ENCODE results near the gene FBXW4.

The FBXW4 gene

DNA sequence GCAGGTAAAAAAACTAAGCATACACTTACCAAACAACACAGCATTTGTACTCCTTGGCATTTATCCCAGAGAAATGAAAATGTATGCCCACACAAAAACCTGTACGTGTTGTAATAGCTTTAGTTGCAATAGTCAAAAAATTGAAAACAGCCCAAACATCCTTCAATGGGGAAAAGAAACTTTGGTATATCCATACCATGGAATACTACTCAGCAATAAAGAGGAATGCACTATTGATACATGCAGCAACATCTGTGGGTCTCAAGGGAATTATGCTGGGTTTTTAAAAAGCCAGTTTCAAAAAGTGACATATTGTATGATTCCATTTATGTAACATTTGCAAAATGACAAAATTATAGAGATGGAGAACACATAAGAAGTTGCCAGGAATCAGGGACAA is 71.4 kb downstream of the FBXW4 start:
- no peak overlapping the region for H3K23ac ChIP-seq (ENCODE audit: low read depth, low read length, poor library complexity)
- H3K9ac ChIP-seq (ENCODE audit: low read depth, low read length, poor library complexity): no peak overlapping the region
- no peak overlapping the region for H3K27ac ChIP-seq (replicated peaks; ENCODE audit: low read length)
- H2BK12ac ChIP-seq (ENCODE audit: low read length): no peak overlapping the region
- H3K79me1 ChIP-seq (ENCODE audit: low read depth, low read length): no peaks in the 10 kb centered on the region
- H2BK15ac ChIP-seq (ENCODE audit: low read length): no peak overlapping the region
- no peak overlapping the region for H3K18ac ChIP-seq (ENCODE audit: low read length)
- H3K4ac ChIP-seq (ENCODE audit: low read length): no peak overlapping the region
- H3K14ac ChIP-seq (ENCODE audit: low read length): no peak overlapping the region
- H4K8ac ChIP-seq (ENCODE audit: low read depth, low read length): no peak overlapping the region
- no peak overlapping the region for H2BK120ac ChIP-seq (ENCODE audit: low read depth, low read length)
- WGBS, 2 donors (ENCODE audit: extremely low coverage in 2 of 2, insufficient read length in 2 of 2, insufficient replicate concordance in 1 of 2): no CpG with 5 or more reads among the region's 1 CpG
- H4K91ac ChIP-seq (ENCODE audit: low read depth, low read length, poor library complexity): no peak overlapping the region
- H2AK5ac ChIP-seq (ENCODE audit: low read depth, low read length): no peak overlapping the region
- peaks cover 0 to 58% (median 0%) of the 10 kb centered on the region in 3 experiments for H3K27me3 ChIP-seq (ENCODE audit: control insufficient read depth in 3 of 3, insufficient read depth in 3 of 3, low read depth in 1 of 3, low read length in 3 of 3)
- no peak overlapping the region for H2AFZ ChIP-seq (ENCODE audit: low read length)
- no peak overlapping the region for H3K4me2 ChIP-seq (ENCODE audit: insufficient read depth, low read length, poor library complexity, severe bottlenecking)
- no peaks in the 10 kb centered on the region for H3K9me3 ChIP-seq (replicated peaks in 1 of 2; ENCODE audit: control insufficient read depth in 2 of 2, insufficient read depth in 1 of 2, low read depth in 1 of 2, low read length in 2 of 2)
- H3K4me1 ChIP-seq (ENCODE audit: control insufficient read depth in 2 of 2, insufficient read depth in 1 of 2, low read depth in 1 of 2, low read length in 2 of 2): peaks cover 0 to 19% of the 10 kb centered on the region in 2 donors
- H3K4me3 ChIP-seq (ENCODE audit: low read length in 2 of 2): no peak overlapping the region
- H3K36me3 ChIP-seq (replicated peaks in 1 of 2; ENCODE audit: control insufficient read depth in 2 of 2, insufficient read depth in 2 of 2, low read length in 2 of 2): peaks cover 0 to 3% of the 10 kb centered on the region in 2 donors
- no peak overlapping the region for H2BK5ac ChIP-seq (ENCODE audit: low read length)
- no peak for DNase-seq (ENCODE audit: low spot score)

- Histone ChIP-seq H4K8ac (ENCODE audit: low read depth, low read length) (no peak overlapping the region), H3K4ac (ENCODE audit: low read length) (no peak overlapping the region), H3K4me2 (ENCODE audit: insufficient read depth, low read length, poor library complexity, severe bottlenecking) (no peak overlapping the region), H3K79me1 (ENCODE audit: low read depth, low read length) (no peaks in the 10 kb centered on the region), H3K4me3 (ENCODE audit: low read length in 2 of 2) (no peak overlapping the region), H2BK120ac (ENCODE audit: low read depth, low read length) (peak overlapping the region; percentile 29), H3K23ac (ENCODE audit: low read depth, low read length, poor library complexity) (no peak overlapping the region), H3K9ac (ENCODE audit: low read depth, low read length, poor library complexity) (no peak overlapping the region), H3K14ac (ENCODE audit: low read length) (no peak overlapping the region), H3K9me3 (replicated peaks in 1 of 2; ENCODE audit: control insufficient read depth in 2 of 2, insufficient read depth in 1 of 2, low read depth in 1 of 2, low read length in 2 of 2) (no peaks in the 10 kb centered on the region), H4K91ac (ENCODE audit: low read depth, low read length, poor library complexity) (no peak overlapping the region), H3K4me1 (ENCODE audit: control insufficient read depth in 2 of 2, insufficient read depth in 1 of 2, low read depth in 1 of 2, low read length in 2 of 2) (peaks cover 3 to 38% of the 10 kb centered on the region in 2 donors), H2BK5ac (ENCODE audit: low read length) (no peak overlapping the region), H2BK12ac (ENCODE audit: low read length) (no peak overlapping the region), H2AK5ac (ENCODE audit: low read depth, low read length) (peak overlapping the region; percentile 82), H2BK15ac (ENCODE audit: low read length) (no peak overlapping the region), H3K18ac (ENCODE audit: low read length) (peak overlapping the region; percentile 91), H3K27me3 (ENCODE audit: control insufficient read depth in 3 of 3, insufficient read depth in 3 of 3, low read depth in 1 of 3, low read length in 3 of 3) (peaks cover 0 to 66% (median 0%) of the 10 kb centered on the region in 3 experiments), H3K27ac (replicated peaks; ENCODE audit: low read length) (peak overlapping the region; percentile 65), H2AFZ (ENCODE audit: low read length) (no peak overlapping the region), H3K36me3 (replicated peaks in 1 of 2; ENCODE audit: control insufficient read depth in 2 of 2, insufficient read depth in 2 of 2, low read length in 2 of 2) (peaks cover 0 to 3% of the 10 kb centered on the region in 2 donors)
- no peak for DNase-seq (ENCODE audit: low spot score)
- whole genome bisulfite sequencing, 2 donors (ENCODE audit: extremely low coverage in 2 of 2, insufficient read length in 2 of 2, insufficient replicate concordance in 1 of 2): no CpG with 5 or more reads among the region's 6 CpGs
These were observed 75.0 kb downstream of the FBXW4 start for GRCh38 chr10:101619983-101620382.

DNA sequence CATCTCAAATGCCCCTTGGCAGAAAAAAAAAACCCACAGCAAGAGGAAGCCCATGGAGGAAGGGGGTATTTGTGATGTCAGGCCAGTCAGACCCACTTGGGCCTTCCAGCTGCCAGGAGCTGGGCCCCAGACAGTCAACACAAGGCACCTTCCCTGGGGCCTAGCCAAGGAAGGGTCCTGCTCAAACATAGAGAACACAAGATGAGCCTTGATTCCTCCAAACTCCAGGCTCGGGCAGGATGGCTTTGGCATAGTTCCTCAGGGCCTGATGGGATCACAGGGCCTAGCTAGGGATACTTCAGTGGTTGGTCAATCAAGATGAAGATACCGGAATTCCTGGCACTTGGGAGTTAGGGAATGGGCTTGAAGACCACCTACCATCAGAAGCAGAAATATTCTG is 76.1 kb downstream of the FBXW4 start:
- H3K79me1 ChIP-seq (ENCODE audit: low read depth, low read length): no peaks in the 10 kb centered on the region
- peak overlapping the region; percentile 67 for H2BK5ac ChIP-seq (ENCODE audit: low read length)
- DNase-seq (ENCODE audit: low spot score): no peak
- H3K4me2 ChIP-seq (ENCODE audit: insufficient read depth, low read length, poor library complexity, severe bottlenecking): no peak overlapping the region
- H4K8ac ChIP-seq (ENCODE audit: low read depth, low read length): no peak overlapping the region
- H2BK120ac ChIP-seq (ENCODE audit: low read depth, low read length): no peak overlapping the region
- H3K27me3 ChIP-seq (ENCODE audit: control insufficient read depth in 3 of 3, insufficient read depth in 3 of 3, low read depth in 1 of 3, low read length in 3 of 3): peaks cover 0 to 66% (median 0%) of the 10 kb centered on the region in 3 experiments
- H2BK12ac ChIP-seq (ENCODE audit: low read length): peak overlapping the region; percentile 25
- H3K14ac ChIP-seq (ENCODE audit: low read length): no peak overlapping the region
- no CpG with 5 or more reads among the region's 2 CpGs for WGBS, 2 donors (ENCODE audit: extremely low coverage in 2 of 2, insufficient read length in 2 of 2, insufficient replicate concordance in 1 of 2)
- H3K4ac ChIP-seq (ENCODE audit: low read length): peak overlapping the region; percentile 10
- H3K4me1 ChIP-seq (ENCODE audit: control insufficient read depth in 2 of 2, insufficient read depth in 1 of 2, low read depth in 1 of 2, low read length in 2 of 2): peaks cover 7 to 41% of the 10 kb centered on the region in 2 donors
- H3K9ac ChIP-seq (ENCODE audit: low read depth, low read length, poor library complexity): no peak overlapping the region
- no peak overlapping the region for H3K4me3 ChIP-seq (ENCODE audit: low read length in 2 of 2)
- H3K9me3 ChIP-seq (replicated peaks in 1 of 2; ENCODE audit: control insufficient read depth in 2 of 2, insufficient read depth in 1 of 2, low read depth in 1 of 2, low read length in 2 of 2): no peaks in the 10 kb centered on the region
- H3K36me3 ChIP-seq (replicated peaks in 1 of 2; ENCODE audit: control insufficient read depth in 2 of 2, insufficient read depth in 2 of 2, low read length in 2 of 2): peaks cover 0 to 2% of the 10 kb centered on the region in 2 donors
- peak overlapping the region; percentile 62 for H3K18ac ChIP-seq (ENCODE audit: low read length)
- peak overlapping the region; percentile 79 for H2BK15ac ChIP-seq (ENCODE audit: low read length)
- no peak overlapping the region for H4K91ac ChIP-seq (ENCODE audit: low read depth, low read length, poor library complexity)
- peak overlapping the region; percentile 17 for H3K23ac ChIP-seq (ENCODE audit: low read depth, low read length, poor library complexity)
- H2AK5ac ChIP-seq (ENCODE audit: low read depth, low read length): peak overlapping the region; percentile 96
- H3K27ac ChIP-seq (replicated peaks; ENCODE audit: low read length): no peak overlapping the region
- no peak overlapping the region for H2AFZ ChIP-seq (ENCODE audit: low read length)

DNA sequence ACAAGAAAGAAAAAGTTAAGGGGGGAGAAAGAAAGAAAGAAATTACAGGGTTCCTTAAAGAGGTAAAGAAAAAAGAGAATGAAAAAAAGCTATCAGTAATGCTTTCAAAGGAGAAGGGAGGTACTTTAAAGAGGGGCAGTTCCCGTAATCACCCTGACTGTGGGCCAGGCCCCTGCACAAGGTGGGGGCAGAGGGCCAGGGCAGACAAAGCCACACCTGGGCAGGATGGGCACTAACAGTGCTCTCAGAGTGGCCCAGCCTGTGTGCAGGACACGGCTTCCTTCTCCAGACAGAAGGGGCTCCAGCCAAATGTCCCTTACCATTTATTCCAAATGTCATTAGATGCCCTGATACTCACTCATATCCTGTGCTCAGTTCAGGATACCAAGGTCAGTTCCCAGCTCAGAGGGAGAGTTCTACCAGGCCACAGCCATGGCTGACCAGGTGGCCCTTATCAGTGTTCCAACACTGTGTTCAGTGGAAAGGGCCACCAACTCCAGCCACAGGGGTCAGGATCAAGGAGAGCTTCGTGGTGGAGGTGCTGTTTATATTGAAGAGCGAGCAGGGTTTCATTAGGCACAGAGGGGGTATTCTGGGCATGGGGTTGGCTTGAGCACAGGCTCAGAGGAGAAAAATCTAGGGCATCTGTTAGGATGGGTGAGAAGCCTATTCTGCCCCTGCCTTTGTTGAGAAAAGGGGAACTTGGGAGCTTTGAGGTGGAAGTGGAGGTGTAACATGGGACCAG is 77.0 kb downstream of the FBXW4 start:
- Histone ChIP-seq H3K4me1 (ENCODE audit: control insufficient read depth in 2 of 2, insufficient read depth in 1 of 2, low read depth in 1 of 2, low read length in 2 of 2) (peaks cover 7 to 46% of the 10 kb centered on the region in 2 donors), H3K4me3 (ENCODE audit: low read length in 2 of 2) (no peak overlapping the region), H3K9me3 (replicated peaks in 1 of 2; ENCODE audit: control insufficient read depth in 2 of 2, insufficient read depth in 1 of 2, low read depth in 1 of 2, low read length in 2 of 2) (no peaks in the 10 kb centered on the region), H3K9ac (ENCODE audit: low read depth, low read length, poor library complexity) (no peak overlapping the region), H2BK5ac (ENCODE audit: low read length) (peak overlapping the region; percentile 67), H4K8ac (ENCODE audit: low read depth, low read length) (no peak overlapping the region), H2BK12ac (ENCODE audit: low read length) (no peak overlapping the region), H2BK120ac (ENCODE audit: low read depth, low read length) (no peak overlapping the region), H3K4me2 (ENCODE audit: insufficient read depth, low read length, poor library complexity, severe bottlenecking) (no peak overlapping the region), H3K23ac (ENCODE audit: low read depth, low read length, poor library complexity) (no peak overlapping the region), H4K91ac (ENCODE audit: low read depth, low read length, poor library complexity) (no peak overlapping the region), H3K14ac (ENCODE audit: low read length) (no peak overlapping the region), H3K27me3 (ENCODE audit: control insufficient read depth in 3 of 3, insufficient read depth in 3 of 3, low read depth in 1 of 3, low read length in 3 of 3) (peaks cover 0 to 74% (median 0%) of the 10 kb centered on the region in 3 experiments), H3K27ac (replicated peaks; ENCODE audit: low read length) (no peak overlapping the region), H3K4ac (ENCODE audit: low read length) (no peak overlapping the region), H2AFZ (ENCODE audit: low read length) (no peak overlapping the region), H2AK5ac (ENCODE audit: low read depth, low read length) (peak overlapping the region; percentile 96), H2BK15ac (ENCODE audit: low read length) (peak overlapping the region; percentile 79), H3K18ac (ENCODE audit: low read length) (peak overlapping the region; percentile 23), H3K79me1 (ENCODE audit: low read depth, low read length) (no peaks in the 10 kb centered on the region), H3K36me3 (replicated peaks in 1 of 2; ENCODE audit: control insufficient read depth in 2 of 2, insufficient read depth in 2 of 2, low read length in 2 of 2) (no peaks in the 10 kb centered on the region)
- WGBS, 2 donors (ENCODE audit: extremely low coverage in 2 of 2, insufficient read length in 2 of 2, insufficient replicate concordance in 1 of 2): no CpG with 5 or more reads among the region's 4 CpGs
- DNase-seq (ENCODE audit: low spot score): no peak

All from neuronal stem cell (in vitro differentiated cells).